ENCODE results near the gene HADH.
"Not testable (repeated sequence)": the region's sequence is repeated elsewhere in the genome, so short reads cannot be mapped to it uniquely, and the experiment has no call there.

DNA sequence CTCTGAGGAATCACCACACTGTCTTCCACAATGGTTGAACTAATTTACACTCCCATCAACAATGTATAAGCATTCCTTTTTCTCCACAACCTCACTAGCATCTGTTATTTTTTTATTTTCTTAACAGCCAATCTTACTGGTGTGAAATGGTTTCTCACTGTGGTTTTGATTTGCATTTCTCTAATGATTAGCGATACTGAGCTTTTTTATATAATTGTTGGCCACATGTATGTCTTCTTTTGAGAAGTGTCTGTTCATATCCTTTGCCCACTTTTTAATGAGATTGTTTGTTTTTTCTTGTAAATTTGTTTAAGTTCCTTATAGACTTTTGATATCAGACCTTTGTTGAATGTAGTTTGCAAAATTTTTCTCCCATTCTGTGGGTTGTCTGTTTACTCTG lies 21.8 kb upstream of the HADH start:
- TF ChIP-seq, protein P1, sequence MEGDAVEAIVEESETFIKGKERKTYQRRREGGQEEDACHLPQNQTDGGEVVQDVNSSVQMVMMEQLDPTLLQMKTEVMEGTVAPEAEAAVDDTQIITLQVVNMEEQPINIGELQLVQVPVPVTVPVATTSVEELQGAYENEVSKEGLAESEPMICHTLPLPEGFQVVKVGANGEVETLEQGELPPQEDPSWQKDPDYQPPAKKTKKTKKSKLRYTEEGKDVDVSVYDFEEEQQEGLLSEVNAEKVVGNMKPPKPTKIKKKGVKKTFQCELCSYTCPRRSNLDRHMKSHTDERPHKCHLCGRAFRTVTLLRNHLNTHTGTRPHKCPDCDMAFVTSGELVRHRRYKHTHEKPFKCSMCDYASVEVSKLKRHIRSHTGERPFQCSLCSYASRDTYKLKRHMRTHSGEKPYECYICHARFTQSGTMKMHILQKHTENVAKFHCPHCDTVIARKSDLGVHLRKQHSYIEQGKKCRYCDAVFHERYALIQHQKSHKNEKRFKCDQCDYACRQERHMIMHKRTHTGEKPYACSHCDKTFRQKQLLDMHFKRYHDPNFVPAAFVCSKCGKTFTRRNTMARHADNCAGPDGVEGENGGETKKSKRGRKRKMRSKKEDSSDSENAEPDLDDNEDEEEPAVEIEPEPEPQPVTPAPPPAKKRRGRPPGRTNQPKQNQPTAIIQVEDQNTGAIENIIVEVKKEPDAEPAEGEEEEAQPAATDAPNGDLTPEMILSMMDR (IDR thresholded peaks at IDR 0.05): not testable (repeated sequence)
- not testable (repeated sequence) for TF ChIP-seq POLR2A (IDR thresholded peaks at IDR 0.05)

Measured in lower leg skin (tissue), 3 donors.